Activated T-cell treated with anti-CD3 and anti-CD28 coated beads, Interleukin-2, amount 50 U/mL, for 48 hours (primary cell): ENCODE measurements around the gene NRG3.

Experiments used
- DNase-seq, 2 experiments: peaks; one replicate each; pipeline ENCODE4 v3.0.0-alpha.2; 2020

The NRG3 gene

GRCh38 chr10:82506680-82507376 lies 631.8 kb downstream of the NRG3 start:
- DNase-seq: no peak

- no peak for DNase-seq
Observed at GRCh38 chr10:82515256-82515655, 640.3 kb downstream of the NRG3 start.

- no peak for DNase-seq
Observed at GRCh38 chr10:82529062-82529461, 654.1 kb downstream of the NRG3 start.

- no peak for DNase-seq
Observed at GRCh38 chr10:82535457-82535856, 660.5 kb downstream of the NRG3 start.

- DNase-seq: no peak
Observed at GRCh38 chr10:82536668-82537067, 661.7 kb downstream of the NRG3 start.

GRCh38 chr10:82538272-82538671 lies 663.3 kb downstream of the NRG3 start:
- DNase-seq: no peak

- DNase-seq: no peak
Observed at GRCh38 chr10:82543631-82544030, 668.6 kb downstream of the NRG3 start.

- DNase-seq: no peak
Observed at GRCh38 chr10:82544377-82544776, 669.4 kb downstream of the NRG3 start.

- DNase-seq: no peak
Observed at GRCh38 chr10:82551506-82551905, 676.5 kb downstream of the NRG3 start.

GRCh38 chr10:82552267-82552666 lies 677.3 kb downstream of the NRG3 start:
- DNase-seq: no peak

- DNase-seq: no peak
Observed at GRCh38 chr10:82554381-82554780, 679.4 kb downstream of the NRG3 start.

GRCh38 chr10:82558014-82558607 lies 683.1 kb downstream of the NRG3 start:
- DNase-seq: no peak

- no peak for DNase-seq
Observed at GRCh38 chr10:82564353-82565196, 689.6 kb downstream of the NRG3 start.

- DNase-seq: no peak
Observed at GRCh38 chr10:82565197-82565575, 690.2 kb downstream of the NRG3 start.

- DNase-seq: no peak
Observed at GRCh38 chr10:82572744-82573143, 697.8 kb downstream of the NRG3 start.

- no peak for DNase-seq
Observed at GRCh38 chr10:82574081-82574480, 699.1 kb downstream of the NRG3 start.

GRCh38 chr10:82575318-82575717 lies 700.3 kb downstream of the NRG3 start:
- no peak for DNase-seq

GRCh38 chr10:82576093-82576492 lies 701.1 kb downstream of the NRG3 start:
- no peak for DNase-seq

GRCh38 chr10:82581940-82582339 lies 706.9 kb downstream of the NRG3 start:
- DNase-seq: no peak

- no peak for DNase-seq
Observed at GRCh38 chr10:82591421-82591820, 716.4 kb downstream of the NRG3 start.

- no peak for DNase-seq
Observed at GRCh38 chr10:82597840-82598239, 722.8 kb downstream of the NRG3 start.

- DNase-seq: no peak
Observed at GRCh38 chr10:82609845-82610244, 734.9 kb downstream of the NRG3 start.

GRCh38 chr10:82618007-82618406 lies 743.0 kb downstream of the NRG3 start:
- no peak for DNase-seq

GRCh38 chr10:82621680-82622079 lies 746.7 kb downstream of the NRG3 start:
- DNase-seq: no peak
